Smooth muscle cell (in vitro differentiated cells): ENCODE measurements around the gene CDK2. TPM values are rescaled to one million over a fixed set of nuclear protein-coding genes. Genes with fewer than 3 reads are reported as not detected.

Source experiments
- DNase-seq: peaks from one replicate; lab custom pipeline; 2025; ENCODE audit not compliant: unreplicated experiment; lab: John Stamatoyannopoulos, UW
- H2AFZ ChIP-seq: fragments of 200-600 bp; sonication (generic); 2 replicates; pipeline ENCODE4 v1.6.0; 2016; ENCODE audit warnings: antibody characterized with exemption, low read depth, mild to moderate bottlenecking
- H3F3A ChIP-seq: fragments of 200-600 bp; sonication (generic); 2 replicates; pipeline ENCODE4 v1.6.0; 2017; ENCODE audit warnings: antibody characterized with exemption, low read depth
- H3K27ac ChIP-seq: fragments of 200-600 bp; sonication (generic); 2 replicates; pipeline ENCODE4 v1.5.1; 2016; ENCODE audit warnings: low read depth, mild to moderate bottlenecking
- H3K27me3 ChIP-seq: fragments of 200-600 bp; sonication (generic); 2 replicates; pipeline ENCODE4 v1.6.1; 2016; ENCODE audit warnings: low read depth, mild to moderate bottlenecking
- H3K36me3 ChIP-seq: fragments of 200-600 bp; sonication (generic); 2 replicates; pipeline ENCODE4 v1.5.1; 2016; ENCODE audit warnings: low read depth
- H3K4me1 ChIP-seq: fragments of 200-600 bp; sonication (generic); 2 replicates; pipeline ENCODE4 v1.5.1; 2016; ENCODE audit warnings: low read depth
- H3K4me2 ChIP-seq: fragments of 200-600 bp; sonication (generic); 2 replicates; pipeline ENCODE4 v1.6.0; 2016; ENCODE audit warnings: mild to moderate bottlenecking
- H3K4me3 ChIP-seq: fragments of 200-600 bp; sonication (generic); 2 replicates; pipeline ENCODE4 v1.5.1; 2016; ENCODE audit warnings: mild to moderate bottlenecking
- H3K79me2 ChIP-seq: fragments of 200-600 bp; sonication (generic); 2 replicates; pipeline ENCODE4 v1.6.0; 2016; ENCODE audit warnings: low read depth, mild to moderate bottlenecking
- H3K9ac ChIP-seq: fragments of 200-600 bp; sonication (generic); 2 replicates; pipeline ENCODE4 v1.6.0; 2016; ENCODE audit warnings: low read depth
- H3K9me3 ChIP-seq: fragments of 200-600 bp; sonication (generic); replicated peaks from 2 replicates; pipeline ENCODE4 v1.5.1; 2016; ENCODE audit warnings: low read depth
- H4K20me1 ChIP-seq: fragments of 200-600 bp; sonication (generic); 2 replicates; pipeline ENCODE4 v1.6.0; 2016; ENCODE audit warnings: low read depth
- CTCF ChIP-seq: fragments of 200-600 bp; sonication (generic); IDR thresholded peaks from 2 replicates; pipeline ENCODE4 v1.5.1; 2017; ENCODE audit warnings: borderline replicate concordance, mild to moderate bottlenecking, antibody characterized with exemption; ENCODE audit not compliant: insufficient read depth, poor library complexity, severe bottlenecking
- WGBS: methylation state at CpG from one replicate; pipeline ENCODE4 v1.1.7; 2016; ENCODE audit warnings: low lambda C conversion rate; 5-methylcytosine and 5-hydroxymethylcytosine counted together
- polyA plus RNA-seq: library from polyadenylated mRNA; unstranded; fragments of >200 nt; fragmentation: Nextera tagmentation; extraction: Ambion mirVana; gene quantifications from 2 replicates; pipeline ENCODE4 v1.2.1, GENCODE V29; 2016
- total RNA-seq: library from RNA; depleted of rRNA; stranded (reverse); fragments of >200 nt; gene quantifications from 2 replicates; pipeline ENCODE4 v1.2.3, GENCODE V29; 2014

Gene CDK2
- total and polyA plus RNA-seq, 2 experiments from 2014 or later = 33.3 to 36.5 TPM

DNA sequence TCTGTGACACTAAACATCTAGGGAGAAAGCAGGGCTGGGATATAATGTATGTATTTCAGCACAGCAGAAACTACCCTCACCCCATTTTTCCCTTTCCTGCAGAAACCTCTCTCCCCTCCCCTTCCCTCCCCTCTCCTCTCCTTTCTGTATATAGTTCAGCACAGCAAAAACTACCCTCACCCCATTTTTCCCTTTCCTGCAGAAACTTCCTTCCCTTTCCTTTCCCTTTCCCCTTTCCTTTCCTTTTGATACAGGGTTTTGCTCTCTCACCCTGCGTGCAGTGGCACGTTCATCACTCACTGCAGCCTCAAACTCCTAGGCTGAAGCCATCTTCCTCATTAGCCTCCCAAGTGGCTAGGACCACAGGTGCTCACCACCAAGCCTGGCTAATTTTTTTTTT, 2.9 kb upstream of the CDK2 start:
- H3K27me3 ChIP-seq = no peaks in the 10 kb centered on the region
- no peak overlapping the region for H3K27ac ChIP-seq
- no peak overlapping the region for H3K4me3 ChIP-seq
- no peak overlapping the region for H3K4me2 ChIP-seq
- no peaks in the 10 kb centered on the region for H3K36me3 ChIP-seq
- DNase-seq = no peak
- H3F3A ChIP-seq = no peaks in the 10 kb centered on the region
- H4K20me1 ChIP-seq = no peaks in the 10 kb centered on the region
- no peak for TF ChIP-seq CTCF
- H3K4me1 ChIP-seq = no peaks in the 10 kb centered on the region
- H3K9ac ChIP-seq = no peak overlapping the region
- 93% methylated on average over 2 of the region's 2 CpGs for WGBS
- peaks cover 21% of the 10 kb centered on the region for H3K79me2 ChIP-seq
- no peaks in the 10 kb centered on the region for H3K9me3 ChIP-seq
- H2AFZ ChIP-seq = no peak overlapping the region

DNA sequence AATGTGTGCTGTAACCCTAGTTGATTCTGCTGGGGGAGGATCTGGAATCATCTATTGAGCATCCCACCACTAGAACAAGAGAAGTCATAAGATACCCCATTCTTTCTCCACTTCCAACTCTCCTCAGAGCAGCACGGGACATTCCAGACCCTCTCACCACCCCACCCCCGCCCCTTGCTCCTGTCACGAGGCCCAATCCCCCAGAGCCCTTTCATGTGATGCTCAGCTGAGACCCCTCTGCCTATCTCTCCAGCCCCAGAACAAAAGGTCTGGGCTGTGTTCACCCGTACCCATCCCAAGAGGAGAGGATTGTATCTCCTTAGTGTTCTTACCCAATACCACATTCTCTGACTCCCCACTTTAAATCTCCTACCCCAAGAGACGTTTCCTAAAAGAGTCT, 1.4 kb upstream of the CDK2 start:
- 78% methylated on average over 5 of the region's 5 CpGs for WGBS
- H3K9me3 ChIP-seq = no peaks in the 10 kb centered on the region
- peaks cover 23% of the 10 kb centered on the region for H3K79me2 ChIP-seq
- H3K27me3 ChIP-seq = no peaks in the 10 kb centered on the region
- H2AFZ ChIP-seq = no peak overlapping the region
- H3K9ac ChIP-seq = no peak overlapping the region
- H3K4me1 ChIP-seq = no peaks in the 10 kb centered on the region
- no peak overlapping the region for H3K4me2 ChIP-seq
- TF ChIP-seq CTCF = no peak
- H3F3A ChIP-seq = no peaks in the 10 kb centered on the region
- no peaks in the 10 kb centered on the region for H4K20me1 ChIP-seq
- no peaks in the 10 kb centered on the region for H3K36me3 ChIP-seq
- H3K4me3 ChIP-seq = no peak overlapping the region
- H3K27ac ChIP-seq = no peak overlapping the region
- no peak for DNase-seq

DNA sequence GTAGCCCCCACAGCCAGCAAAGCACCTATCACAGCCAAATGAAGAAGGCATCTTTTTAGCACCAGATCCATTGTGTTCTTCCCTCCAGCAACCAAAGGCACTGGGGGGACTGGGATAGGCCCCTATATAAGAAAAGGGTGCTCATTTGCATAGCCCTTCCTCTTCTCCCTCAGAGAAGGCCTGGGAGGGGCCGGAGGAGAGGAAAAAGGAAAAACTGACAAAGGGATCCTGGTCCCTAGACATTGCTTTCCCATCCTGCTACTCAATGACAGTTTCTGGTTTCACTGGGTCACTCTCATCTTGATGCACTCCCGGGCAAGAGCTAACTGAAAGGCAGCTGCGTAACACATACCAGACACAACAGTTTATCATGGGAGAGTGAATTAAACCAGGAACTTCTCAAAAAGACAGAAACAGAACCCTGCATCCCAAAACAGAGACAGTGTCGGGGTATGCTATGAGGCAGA, 656 bp upstream of the CDK2 start, which contains the start of gene PMEL:
TSS of gene PMEL (minus strand) at position 102 of the 467 bp plus-strand sequence. CDS start at position 71, 31 bp downstream.
- peak within 1 kb of the TSS; percentile 15 for H3K27ac ChIP-seq
- TF ChIP-seq CTCF = no peak
- H3F3A ChIP-seq = no peaks in the 10 kb centered on the region
- no peaks in the 10 kb centered on the region for H3K36me3 ChIP-seq
- no peaks in the 10 kb centered on the region for H4K20me1 ChIP-seq
- peak within 1 kb of the TSS; percentile 87 for H3K9ac ChIP-seq
- 9% methylated on average over 4 of the region's 4 CpGs for WGBS
- H3K4me1 ChIP-seq = no peaks in the 10 kb centered on the region
- no peaks in the 10 kb centered on the region for H3K9me3 ChIP-seq
- peak within 1 kb of the TSS; percentile 99 for H3K4me2 ChIP-seq
- H2AFZ ChIP-seq = peak within 1 kb of the TSS; percentile 93
- peaks cover 23% of the 10 kb centered on the region for H3K79me2 ChIP-seq
- DNase-seq = no peak
- H3K4me3 ChIP-seq = peak within 1 kb of the TSS; percentile 97
- no peaks in the 10 kb centered on the region for H3K27me3 ChIP-seq

DNA sequence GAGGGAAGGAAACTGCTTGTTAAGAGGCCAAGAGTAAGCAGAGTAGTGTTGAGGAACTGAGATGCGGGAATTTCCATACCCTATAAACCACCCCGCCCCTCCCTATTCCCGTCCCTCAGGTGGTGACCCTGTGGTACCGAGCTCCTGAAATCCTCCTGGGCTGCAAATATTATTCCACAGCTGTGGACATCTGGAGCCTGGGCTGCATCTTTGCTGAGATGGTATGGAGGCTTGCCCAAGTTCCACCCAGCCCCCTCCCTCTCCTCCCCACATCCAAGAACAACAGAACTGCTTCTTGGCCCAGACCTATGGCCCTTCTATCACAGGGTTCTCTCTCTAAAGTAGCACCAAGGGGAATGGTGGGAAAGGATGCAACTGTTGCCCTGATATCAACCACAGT, 2.7 kb downstream of the CDK2 start:
- no peak overlapping the region for H3K27ac ChIP-seq
- no peaks in the 10 kb centered on the region for H3K9me3 ChIP-seq
- H3F3A ChIP-seq = peaks cover 8% of the 10 kb centered on the region
- no peak overlapping the region for H3K4me2 ChIP-seq
- H3K36me3 ChIP-seq = no peaks in the 10 kb centered on the region
- no peaks in the 10 kb centered on the region for H4K20me1 ChIP-seq
- H3K79me2 ChIP-seq = peaks cover 27% of the 10 kb centered on the region
- 97% methylated on average over 4 of the region's 4 CpGs for WGBS
- H3K27me3 ChIP-seq = no peaks in the 10 kb centered on the region
- no peak overlapping the region for H3K4me3 ChIP-seq
- H2AFZ ChIP-seq = no peak overlapping the region
- no peak for DNase-seq
- H3K9ac ChIP-seq = no peak overlapping the region
- no peak for TF ChIP-seq CTCF
- no peaks in the 10 kb centered on the region for H3K4me1 ChIP-seq
